ENCODE data around the gene KCNK5. TPM values are rescaled to one million over a fixed set of nuclear protein-coding genes. Genes with fewer than 3 reads are reported as not detected.

KCNK5 gene
- total RNA-seq, 1 experiment from 2014 or later = 2.8 TPM

- H3K36me3 ChIP-seq = no peaks in the 10 kb centered on the region
These were observed 56.9 kb downstream of the KCNK5 start for GRCh38 chr6:39172377-39172757.

GRCh38 chr6:39171489-39172376 is 57.5 kb downstream of the KCNK5 start:
- Histone ChIP-seq H3K36me3 (no peaks in the 10 kb centered on the region), H3K4me3 (no peak overlapping the region), H3K27me3 (no peaks in the 10 kb centered on the region), H3K9me3 (peaks cover 10% of the 10 kb centered on the region)
- peak; percentile 89 for DNase-seq

More at GRCh38 chr6:39172377-39172757, 56.9 kb downstream of the KCNK5 start:
- Histone ChIP-seq H3K4me3 (no peak overlapping the region), H3K9me3 (peaks cover 17% of the 10 kb centered on the region), H3K27me3 (no peaks in the 10 kb centered on the region)
- no peak for DNase-seq

DNA sequence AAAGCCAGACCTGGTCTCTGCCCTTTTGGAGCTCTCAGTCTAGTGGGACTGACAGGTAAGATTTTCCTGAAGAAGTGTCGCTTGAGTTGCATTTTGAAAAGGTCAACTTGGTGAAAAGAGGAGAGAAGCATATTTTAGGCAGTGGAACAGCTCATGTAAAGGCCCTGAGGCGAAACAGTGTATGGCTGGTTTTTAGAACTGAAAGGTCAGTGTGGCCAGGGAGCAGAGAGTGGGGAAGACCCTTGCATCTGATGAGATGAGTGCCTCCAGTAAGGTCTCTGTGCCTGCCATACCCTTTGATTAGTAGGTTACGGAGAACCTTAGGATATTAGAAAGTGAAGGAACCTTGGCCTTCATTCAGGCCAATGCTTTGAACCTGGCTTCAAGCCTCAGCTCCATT is 58.4 kb downstream of the KCNK5 start:
- peaks cover 3% of the 10 kb centered on the region for H3K9me3 ChIP-seq
- no peaks in the 10 kb centered on the region for H3K36me3 ChIP-seq

DNA sequence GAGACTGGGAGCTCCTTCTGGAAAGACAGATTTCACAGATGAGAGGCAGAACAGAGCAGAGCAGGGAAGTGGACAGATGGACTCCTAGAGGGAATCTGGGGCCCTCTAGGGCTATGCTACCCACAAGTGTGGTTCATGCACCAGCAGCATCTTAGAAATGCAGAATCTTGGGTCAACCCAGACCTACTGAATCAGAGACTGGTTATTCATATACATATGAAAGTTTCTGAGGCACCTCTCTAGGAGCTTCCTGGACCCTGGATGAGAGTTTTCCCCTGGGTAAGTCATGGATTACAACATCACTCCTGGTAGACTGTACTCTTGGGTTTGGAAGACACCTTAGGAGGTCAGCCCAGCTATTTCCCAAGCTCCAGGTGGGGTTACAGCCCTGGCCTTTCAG is 58.9 kb downstream of the KCNK5 start:
- no peak overlapping the region for H3K4me3 ChIP-seq
- H3K36me3 ChIP-seq = no peaks in the 10 kb centered on the region
- H3K27me3 ChIP-seq = no peaks in the 10 kb centered on the region
- H3K9me3 ChIP-seq = peaks cover under 1% of the 10 kb centered on the region
- DNase-seq = no peak

More for the DNA sequence above, 58.4 kb downstream of the KCNK5 start:
- no peak for DNase-seq
- no peak overlapping the region for H3K4me3 ChIP-seq
- no peaks in the 10 kb centered on the region for H3K27me3 ChIP-seq

DNA sequence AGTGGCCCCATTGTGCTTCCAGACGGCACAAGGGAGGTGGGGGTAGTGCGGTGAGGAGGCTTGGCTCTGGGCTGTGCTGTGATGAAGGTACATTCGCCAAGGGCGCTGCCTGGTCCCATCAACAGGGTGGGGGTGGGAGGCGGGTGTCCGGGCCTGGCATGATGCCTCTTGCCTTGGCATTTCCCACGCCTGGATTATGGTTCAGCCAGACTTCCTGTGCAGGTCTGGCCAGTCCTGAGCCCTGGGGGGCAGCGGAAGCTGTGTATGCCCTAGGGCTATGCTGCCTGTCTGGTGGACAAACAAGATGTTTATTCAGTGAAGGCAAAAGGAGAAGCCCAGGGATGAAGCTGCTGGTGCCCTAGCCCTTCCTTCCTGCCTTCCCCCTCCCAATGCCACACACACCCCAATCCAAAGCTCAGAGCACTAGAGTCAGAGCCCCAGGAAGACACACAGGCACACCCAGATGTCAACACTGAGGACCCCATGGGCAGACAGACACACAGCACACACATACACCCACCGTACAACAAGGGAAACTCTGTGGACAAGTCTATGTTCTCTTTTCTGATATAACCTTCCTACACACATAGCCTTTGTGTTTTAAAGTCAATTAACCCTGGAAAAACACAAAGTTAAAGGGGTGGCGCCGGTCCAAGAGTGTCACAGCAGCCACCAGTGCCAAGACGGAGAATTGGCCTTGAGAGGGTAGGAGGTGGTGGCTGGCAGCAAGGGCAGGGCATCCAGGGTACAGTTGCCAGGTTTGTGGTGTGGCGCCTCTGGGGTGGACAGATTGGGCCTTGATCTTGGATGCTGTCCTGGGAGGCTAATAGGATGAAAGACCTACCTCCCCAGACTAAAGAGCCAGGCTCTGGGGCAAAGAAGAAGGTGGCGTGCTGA is 59.6 kb downstream of the KCNK5 start:
- Histone ChIP-seq H3K4me3 (no peak overlapping the region), H3K9me3 (no peaks in the 10 kb centered on the region; the same call in 1 of the 2 replicates), H3K36me3 (no peaks in the 10 kb centered on the region), H3K27me3 (no peaks in the 10 kb centered on the region)
- DNase-seq = peak; percentile 49

DNA sequence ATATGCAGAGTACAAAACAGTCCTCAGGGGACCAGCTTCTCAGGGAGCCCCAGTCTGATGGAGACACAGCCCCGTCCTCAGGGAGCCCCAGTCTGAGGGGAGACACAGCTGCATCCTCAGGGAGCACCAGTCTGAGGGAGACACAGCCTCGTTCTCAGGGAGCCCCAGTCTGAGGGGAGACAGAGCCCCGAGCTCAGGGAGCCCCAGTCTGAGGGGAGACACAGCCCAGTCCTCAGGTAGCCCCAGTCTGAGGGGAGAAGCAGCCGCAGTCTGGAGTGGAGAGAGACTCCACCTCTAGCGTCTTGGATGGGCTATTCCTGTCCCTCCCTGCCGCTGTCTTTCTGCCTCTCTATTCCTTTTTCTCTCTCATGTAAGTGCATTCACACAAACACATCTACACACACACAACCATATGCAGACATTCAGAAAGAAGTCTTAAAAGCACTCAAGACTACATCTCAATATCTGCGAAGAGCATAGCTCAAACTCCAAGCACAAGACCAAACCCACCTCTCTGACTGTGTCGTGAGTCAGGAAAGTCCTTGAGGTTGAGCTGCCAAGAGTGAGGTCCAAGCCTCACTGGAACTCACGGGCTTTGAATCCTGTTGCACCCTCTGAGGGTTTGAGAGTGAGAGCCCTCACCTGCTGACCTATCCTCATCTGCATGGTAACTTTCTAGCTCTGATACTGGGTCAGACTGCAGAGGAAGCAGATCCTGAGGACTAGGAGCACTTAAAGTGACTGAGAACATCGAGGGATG is 61.2 kb downstream of the KCNK5 start:
- no peak for DNase-seq
- H3K27me3 ChIP-seq = no peaks in the 10 kb centered on the region
- no peak overlapping the region for H3K4me3 ChIP-seq
- H3K36me3 ChIP-seq = no peaks in the 10 kb centered on the region
- H3K9me3 ChIP-seq = no peaks in the 10 kb centered on the region

DNA sequence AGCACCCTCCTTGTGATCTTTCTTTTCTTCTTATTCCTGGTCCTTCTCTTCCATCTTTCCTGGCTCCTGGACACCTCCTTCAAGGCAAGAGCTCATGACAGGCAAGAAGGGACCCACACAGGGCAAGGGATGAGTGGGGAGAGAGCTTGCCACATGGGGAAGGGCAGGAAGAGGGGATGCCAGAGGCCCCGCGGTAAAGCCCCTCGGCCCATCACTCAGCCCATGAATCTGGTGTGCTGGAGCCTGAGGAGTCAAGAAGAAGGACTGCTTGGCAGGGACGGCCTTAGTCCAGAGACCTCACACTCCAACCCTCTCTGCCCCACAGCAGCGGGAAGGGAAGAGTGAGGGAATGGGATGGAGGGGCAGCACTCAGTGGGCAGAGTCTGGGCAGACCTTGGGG is 62.0 kb downstream of the KCNK5 start:
- Histone ChIP-seq H3K36me3 (no peaks in the 10 kb centered on the region), H3K9me3 (no peaks in the 10 kb centered on the region), H3K4me3 (no peak overlapping the region), H3K27me3 (no peaks in the 10 kb centered on the region)
- DNase-seq = no peak

- no peaks in the 10 kb centered on the region for H3K27me3 ChIP-seq
- H3K4me3 ChIP-seq = no peak overlapping the region
- H3K36me3 ChIP-seq = no peaks in the 10 kb centered on the region
- H3K9me3 ChIP-seq = no peaks in the 10 kb centered on the region
- DNase-seq = no peak
These were observed 62.4 kb downstream of the KCNK5 start for GRCh38 chr6:39166912-39167290.

DNA sequence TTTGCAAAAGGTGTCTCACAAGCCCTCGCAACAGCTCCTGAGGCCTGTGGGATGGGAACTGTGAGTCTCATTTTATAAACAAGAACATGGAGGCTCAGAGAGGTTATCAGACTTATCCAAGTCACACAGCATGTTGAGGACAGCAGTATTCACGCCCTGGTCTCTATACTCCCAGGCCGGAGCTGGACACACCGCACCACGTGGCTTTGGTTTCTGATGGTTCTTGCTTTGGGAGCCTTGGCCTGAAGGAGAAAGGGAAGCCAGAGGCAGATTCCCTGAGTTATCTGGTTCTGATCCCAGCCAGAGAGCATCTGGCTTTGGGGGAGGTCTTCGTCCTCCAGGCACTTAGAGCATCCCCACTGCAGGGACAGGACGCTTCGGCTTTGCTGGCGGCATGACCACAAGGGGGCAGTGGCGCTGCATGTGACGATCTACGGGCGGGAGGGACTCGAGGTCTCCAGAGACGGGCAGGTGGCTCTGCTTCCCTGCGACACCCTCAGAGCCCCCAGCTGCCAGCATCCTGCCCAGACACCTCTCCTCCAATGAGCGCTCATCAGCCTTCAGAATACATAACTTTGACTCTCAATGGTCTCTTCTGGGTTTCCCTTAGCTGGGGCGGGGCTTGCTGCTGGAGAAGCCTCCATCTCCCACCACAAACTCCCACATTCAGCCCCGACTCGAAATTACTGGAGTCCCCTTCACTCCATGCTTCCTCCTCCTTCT is 62.9 kb downstream of the KCNK5 start:
- Histone ChIP-seq H3K36me3 (no peaks in the 10 kb centered on the region), H3K27me3 (no peaks in the 10 kb centered on the region), H3K4me3 (no peak overlapping the region), H3K9me3 (no peaks in the 10 kb centered on the region)
- peak; percentile 90 for DNase-seq

- Histone ChIP-seq H3K9me3 (peaks cover 13% of the 10 kb centered on the region), H3K27me3 (peaks cover under 1% of the 10 kb centered on the region), H3K36me3 (no peaks in the 10 kb centered on the region), H3K4me3 (no peak overlapping the region)
- no peak for DNase-seq
These were observed 71.8 kb downstream of the KCNK5 start for GRCh38 chr6:39157511-39157910.

DNA sequence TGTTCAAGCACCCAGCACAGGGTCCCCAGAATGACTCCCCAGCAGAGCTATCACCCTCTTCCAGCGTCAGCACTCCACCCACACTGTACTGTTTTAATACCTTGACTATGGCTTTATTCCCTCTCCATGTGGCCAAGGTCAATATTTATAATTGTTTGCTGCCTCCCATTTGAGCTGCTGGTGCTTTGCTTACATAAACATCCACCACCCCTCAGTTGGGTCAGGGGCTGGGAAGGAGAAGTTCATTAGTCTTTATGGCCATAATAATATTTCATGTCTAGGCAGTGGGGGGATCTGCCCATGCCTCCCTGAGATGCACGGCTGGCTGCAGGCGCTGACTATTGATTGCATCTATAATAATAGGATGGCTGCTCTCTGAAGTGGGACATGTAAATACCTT is 72.5 kb downstream of the KCNK5 start:
- peaks cover 13% of the 10 kb centered on the region for H3K9me3 ChIP-seq
- H3K27me3 ChIP-seq = peaks cover 8% of the 10 kb centered on the region
- no peak overlapping the region for H3K4me3 ChIP-seq
- H3K36me3 ChIP-seq = no peaks in the 10 kb centered on the region
- DNase-seq = no peak

GRCh38 chr6:39154705-39155104 is 74.6 kb downstream of the KCNK5 start:
- Histone ChIP-seq H3K27me3 (peaks cover 29% of the 10 kb centered on the region), H3K9me3 (peaks cover 11% of the 10 kb centered on the region)
- DNase-seq = no peak

DNA sequence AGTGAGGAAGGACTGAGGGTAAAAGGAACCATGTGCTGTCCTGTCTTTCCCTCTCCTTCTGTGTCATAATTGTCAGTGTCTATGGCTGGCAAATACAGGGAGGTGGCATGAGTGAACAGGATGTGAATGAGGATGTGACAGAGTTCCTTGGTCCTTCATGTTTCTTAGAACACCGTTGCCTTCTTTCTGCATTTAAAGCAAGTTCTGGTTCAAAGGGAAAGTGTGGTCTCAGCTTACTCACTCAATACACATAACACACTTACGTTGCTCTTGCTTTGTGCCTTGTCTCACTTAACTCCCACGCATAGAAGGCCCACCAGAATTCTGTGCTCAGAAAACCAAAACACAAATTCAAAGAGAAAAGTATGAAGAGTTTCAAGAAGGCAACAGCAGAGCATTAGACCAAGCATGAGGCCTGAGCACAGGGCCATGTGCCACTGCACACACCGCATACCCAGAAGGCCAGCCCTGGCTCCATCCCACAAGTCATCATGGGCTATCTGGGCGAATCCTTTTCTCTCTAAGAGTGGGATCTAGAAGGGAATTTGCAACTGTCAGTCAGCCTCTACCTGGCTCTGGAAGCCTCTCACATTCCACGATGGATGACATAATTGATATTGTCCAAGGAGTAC is 75.4 kb downstream of the KCNK5 start:
- H3K36me3 ChIP-seq = no peaks in the 10 kb centered on the region
- H3K9me3 ChIP-seq = peaks cover 2% of the 10 kb centered on the region; the same call in 1 of the 2 replicates
- no peak for DNase-seq
- H3K27me3 ChIP-seq = peaks cover 35% of the 10 kb centered on the region
- no peak overlapping the region for H3K4me3 ChIP-seq

More at GRCh38 chr6:39154705-39155104, 74.6 kb downstream of the KCNK5 start:
- Histone ChIP-seq H3K36me3 (no peaks in the 10 kb centered on the region), H3K4me3 (no peak overlapping the region)

DNA sequence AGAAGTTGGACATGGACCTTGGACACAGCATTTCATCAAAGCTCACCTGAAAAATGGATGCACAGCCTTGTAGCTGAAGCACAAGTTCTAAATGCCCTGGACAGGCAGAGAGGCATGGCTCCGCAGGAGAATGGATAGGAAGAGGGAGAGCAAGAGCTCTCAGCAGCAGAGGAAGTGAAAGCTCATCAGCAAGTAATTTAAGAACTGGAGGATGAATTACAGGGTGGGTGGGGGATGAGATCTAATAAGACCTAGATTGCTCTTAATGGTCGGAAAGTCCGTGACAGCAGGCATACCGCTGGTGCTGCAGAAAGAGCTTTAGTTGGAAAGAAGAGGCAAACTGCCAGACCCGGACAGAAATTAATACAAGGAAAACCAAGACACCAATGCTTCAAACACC is 77.0 kb downstream of the KCNK5 start:
- no peak for DNase-seq
- Histone ChIP-seq H3K36me3 (no peaks in the 10 kb centered on the region), H3K27me3 (peaks cover 48% of the 10 kb centered on the region), H3K4me3 (no peak overlapping the region), H3K9me3 (no peaks in the 10 kb centered on the region)

- peaks cover 52% of the 10 kb centered on the region for H3K27me3 ChIP-seq
- no peak for DNase-seq
- no peaks in the 10 kb centered on the region for H3K36me3 ChIP-seq
- no peaks in the 10 kb centered on the region for H3K9me3 ChIP-seq
- H3K4me3 ChIP-seq = no peak overlapping the region
These were observed 78.1 kb downstream of the KCNK5 start for GRCh38 chr6:39151211-39151610.

All from MG63 (cell line).